Stimulated activated CD4-positive, alpha-beta T cell treated with anti-CD3 and anti-CD28 coated beads, Interleukin-1b, Interleukin-23, amount 100 ng/mL, for 4 hours (primary cell): ENCODE results near the gene TMEM179.

ENCODE experiments used
- DNase-seq, 2 donors: peaks; one replicate each; pipeline ENCODE4 v3.0.0-alpha.2; 2020; ENCODE audit warnings: low read depth in 2 of 2

TMEM179 gene

GRCh38 chr14:104555430-104556255 lies 48.9 kb downstream of the TMEM179 start:
- no peak for DNase-seq

GRCh38 chr14:104554608-104555429 lies 49.8 kb downstream of the TMEM179 start:
- DNase-seq = no peak

- no peak for DNase-seq
These were observed 50.4 kb downstream of the TMEM179 start for GRCh38 chr14:104554088-104554607.

GRCh38 chr14:104553166-104554087 lies 51.1 kb downstream of the TMEM179 start:
- no peak for DNase-seq

GRCh38 chr14:104552738-104553125 lies 51.8 kb downstream of the TMEM179 start:
- no peak for DNase-seq

GRCh38 chr14:104551851-104552737 lies 52.5 kb downstream of the TMEM179 start:
- DNase-seq = no peak

- DNase-seq = no peak
These were observed 53.5 kb downstream of the TMEM179 start for GRCh38 chr14:104550861-104551728.

- DNase-seq = no peak
These were observed 54.2 kb downstream of the TMEM179 start for GRCh38 chr14:104550340-104550860.

- DNase-seq = no peak
These were observed 54.8 kb downstream of the TMEM179 start for GRCh38 chr14:104549536-104550339.

- no peak for DNase-seq
These were observed 55.6 kb downstream of the TMEM179 start for GRCh38 chr14:104548802-104549535.

- no peak for DNase-seq
These were observed 56.4 kb downstream of the TMEM179 start for GRCh38 chr14:104547998-104548700.

GRCh38 chr14:104547310-104547997 lies 57.1 kb downstream of the TMEM179 start:
- DNase-seq = no peak

- DNase-seq = no peak
These were observed 57.8 kb downstream of the TMEM179 start for GRCh38 chr14:104546591-104547309.

- DNase-seq = no peak
These were observed 58.5 kb downstream of the TMEM179 start for GRCh38 chr14:104545942-104546501.

GRCh38 chr14:104545151-104545941 lies 59.2 kb downstream of the TMEM179 start:
- no peak for DNase-seq
